Stimulated activated CD4-positive, alpha-beta T cell treated with anti-CD3 and anti-CD28 coated beads, Interleukin-15, amount 100 ng/mL, for 24 hours (primary cell): ENCODE data around the gene RASL10B.
A peak's percentile ranks its signal among the peaks of the same experiment; 100 is the strongest.

Experiments used
- DNase-seq: peaks from one replicate; pipeline ENCODE4 v3.0.0-alpha.2; 2020

Gene RASL10B

GRCh38 chr17:35723735-35724134, 7.7 kb upstream of the RASL10B start:
- DNase-seq, result no peak

GRCh38 chr17:35725058-35725457, 6.4 kb upstream of the RASL10B start:
- DNase-seq, result no peak

- DNase-seq, result no peak
These were observed 5.7 kb upstream of the RASL10B start for GRCh38 chr17:35725802-35726126.

- DNase-seq, result no peak
These were observed 5.1 kb upstream of the RASL10B start for GRCh38 chr17:35726127-35726952.

GRCh38 chr17:35726953-35727460, 4.4 kb upstream of the RASL10B start:
- no peak for DNase-seq

GRCh38 chr17:35727635-35728034, 3.8 kb upstream of the RASL10B start:
- DNase-seq, result no peak

GRCh38 chr17:35728551-35728950, 2.9 kb upstream of the RASL10B start:
- no peak for DNase-seq

- DNase-seq, result no peak
These were observed 2.0 kb upstream of the RASL10B start for GRCh38 chr17:35729405-35729833.

- DNase-seq, result no peak
These were observed 936 bp upstream of the RASL10B start for GRCh38 chr17:35730400-35731005.

GRCh38 chr17:35731917-35732805, 722 bp downstream of the RASL10B start:
- DNase-seq, result no peak

GRCh38 chr17:35732806-35733136, 1.3 kb downstream of the RASL10B start:
- no peak for DNase-seq

GRCh38 chr17:35733366-35733765, 1.9 kb downstream of the RASL10B start:
- DNase-seq, result no peak

- no peak for DNase-seq
These were observed 3.0 kb downstream of the RASL10B start for GRCh38 chr17:35734396-35734795.

- DNase-seq, result no peak
These were observed 3.8 kb downstream of the RASL10B start for GRCh38 chr17:35735036-35735805.

GRCh38 chr17:35736236-35736635, 4.8 kb downstream of the RASL10B start:
- DNase-seq, result no peak

GRCh38 chr17:35738519-35739133, 7.2 kb downstream of the RASL10B start:
- no peak for DNase-seq

- DNase-seq, result no peak
These were observed 8.8 kb downstream of the RASL10B start for GRCh38 chr17:35740216-35740615.

GRCh38 chr17:35740997-35741931, 9.8 kb downstream of the RASL10B start:
- DNase-seq, result peak; percentile 54

- DNase-seq, result no peak
These were observed 11.1 kb downstream of the RASL10B start for GRCh38 chr17:35742496-35742895.

GRCh38 chr17:35742896-35743477, 11.5 kb downstream of the RASL10B start:
- DNase-seq, result no peak
